Fibroblast of pulmonary artery (primary cell): Measurements from ENCODE around the gene OR5D16.
"Not testable (repeated sequence)": the region's sequence is repeated elsewhere in the genome, so short reads cannot be mapped to it uniquely, and the experiment has no call there.

Experiments
- DNase-seq: peaks from one replicate; pipeline ENCODE4 v3.0.0-alpha.2; 2010; ENCODE audit warnings: low read depth
- H3K4me3 ChIP-seq: replicated peaks from 2 replicates; pipeline ENCODE4 v1.5.1; 2011; ENCODE audit warnings: low read depth, mild to moderate bottlenecking, control low read depth, low read length, moderate library complexity
- TF ChIP-seq, protein P1 (sequence below): IDR thresholded peaks from 2 replicates; pipeline ENCODE4 v1.5.1; 2011; ENCODE audit warnings: mild to moderate bottlenecking, control low read depth, low read length, inconsistent platforms; ENCODE audit errors: missing control alignments

OR5D16 gene

DNA sequence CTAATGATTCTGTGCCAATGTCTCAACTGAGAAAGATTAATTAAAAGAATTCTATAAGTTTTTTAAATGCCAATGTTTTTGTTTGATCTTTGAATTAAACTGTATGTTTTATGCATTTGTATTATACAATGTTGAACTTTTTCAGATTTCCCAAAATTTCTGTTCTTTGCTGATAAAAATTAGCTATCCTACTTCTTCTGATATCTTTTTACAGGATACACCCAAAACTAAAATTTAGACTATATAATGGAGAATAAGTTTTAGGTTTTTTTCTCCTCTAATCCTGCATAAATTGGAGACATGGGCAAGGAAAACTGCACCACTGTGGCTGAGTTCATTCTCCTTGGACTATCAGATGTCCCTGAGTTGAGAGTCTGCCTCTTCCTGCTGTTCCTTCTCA is 11.6 kb upstream of the OR5D16 start, which contains the start of gene OR5L2:
OR5L2 (plus strand) TSS at position 301 of the 400 bp plus-strand sequence; CDS start at position 301, 0 bp downstream.
- no peak for DNase-seq
- H3K4me3 ChIP-seq: no peak within 1 kb of the TSS
- TF ChIP-seq, protein P1, sequence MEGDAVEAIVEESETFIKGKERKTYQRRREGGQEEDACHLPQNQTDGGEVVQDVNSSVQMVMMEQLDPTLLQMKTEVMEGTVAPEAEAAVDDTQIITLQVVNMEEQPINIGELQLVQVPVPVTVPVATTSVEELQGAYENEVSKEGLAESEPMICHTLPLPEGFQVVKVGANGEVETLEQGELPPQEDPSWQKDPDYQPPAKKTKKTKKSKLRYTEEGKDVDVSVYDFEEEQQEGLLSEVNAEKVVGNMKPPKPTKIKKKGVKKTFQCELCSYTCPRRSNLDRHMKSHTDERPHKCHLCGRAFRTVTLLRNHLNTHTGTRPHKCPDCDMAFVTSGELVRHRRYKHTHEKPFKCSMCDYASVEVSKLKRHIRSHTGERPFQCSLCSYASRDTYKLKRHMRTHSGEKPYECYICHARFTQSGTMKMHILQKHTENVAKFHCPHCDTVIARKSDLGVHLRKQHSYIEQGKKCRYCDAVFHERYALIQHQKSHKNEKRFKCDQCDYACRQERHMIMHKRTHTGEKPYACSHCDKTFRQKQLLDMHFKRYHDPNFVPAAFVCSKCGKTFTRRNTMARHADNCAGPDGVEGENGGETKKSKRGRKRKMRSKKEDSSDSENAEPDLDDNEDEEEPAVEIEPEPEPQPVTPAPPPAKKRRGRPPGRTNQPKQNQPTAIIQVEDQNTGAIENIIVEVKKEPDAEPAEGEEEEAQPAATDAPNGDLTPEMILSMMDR: no peak

DNA sequence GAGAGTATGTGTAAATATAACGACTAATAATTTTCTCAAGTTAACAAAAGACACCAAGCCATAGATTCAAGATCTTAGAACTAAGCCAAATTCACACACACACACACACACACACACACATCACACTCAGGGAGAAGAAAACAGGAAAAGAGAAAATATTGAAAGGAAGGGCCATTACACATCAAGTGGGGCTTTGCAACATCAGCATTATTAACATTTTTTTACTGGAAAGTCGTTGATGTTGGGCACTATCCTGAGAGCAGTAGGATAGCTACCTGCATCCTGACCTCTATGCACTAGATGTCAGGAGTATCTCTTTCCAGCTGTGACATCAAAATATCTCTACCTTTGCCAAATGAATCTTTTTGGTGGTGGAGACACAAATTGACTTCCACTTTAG is 8.9 kb downstream of the OR5D16 start:
- no peak for DNase-seq
- TF ChIP-seq, protein P1: no peak
- no peak overlapping the region for H3K4me3 ChIP-seq

DNA sequence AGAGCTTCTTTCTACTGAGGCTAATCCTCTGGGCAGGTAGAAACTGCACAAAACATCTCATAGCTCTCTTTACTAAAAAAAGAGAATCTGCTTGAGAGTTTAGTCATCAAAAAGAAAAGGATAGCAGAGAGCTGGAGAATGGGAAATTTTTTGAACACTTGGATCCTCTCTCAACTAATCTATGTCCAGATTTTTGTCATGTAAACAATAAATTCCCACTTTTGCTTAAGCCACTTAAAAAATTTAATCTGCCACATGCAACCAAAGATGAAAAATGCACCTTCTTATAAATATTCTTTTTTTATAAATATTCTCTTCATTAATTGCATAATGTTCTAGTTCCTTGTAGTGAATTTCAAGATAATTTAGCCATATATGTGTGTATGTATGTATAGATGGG is 10.5 kb downstream of the OR5D16 start:
- TF ChIP-seq, protein P1: no peak

DNA sequence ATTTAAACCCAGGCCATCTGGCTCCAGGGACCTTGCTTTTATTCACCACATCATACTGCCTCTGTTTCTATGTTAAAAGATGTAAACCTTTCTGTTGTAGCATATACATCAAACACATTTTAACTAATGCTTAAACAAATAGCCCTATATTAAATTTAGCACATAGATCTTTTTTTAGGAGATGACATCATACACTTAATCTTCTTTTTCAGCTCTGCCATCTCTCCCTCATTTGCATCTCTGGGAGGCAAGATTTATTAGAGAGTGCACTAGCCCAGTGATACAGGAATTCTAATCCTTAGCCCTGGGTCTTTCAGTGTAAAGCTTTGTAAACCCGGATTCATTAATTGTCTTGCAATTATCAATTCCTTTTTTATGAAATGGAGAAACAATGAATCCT is 13.6 kb downstream of the OR5D16 start:
- no peak for DNase-seq
- H3K4me3 ChIP-seq: no peak overlapping the region
- TF ChIP-seq, protein P1: no peak

More for the DNA sequence above, 10.5 kb downstream of the OR5D16 start:
- no peak for DNase-seq
- H3K4me3 ChIP-seq: no peak overlapping the region

DNA sequence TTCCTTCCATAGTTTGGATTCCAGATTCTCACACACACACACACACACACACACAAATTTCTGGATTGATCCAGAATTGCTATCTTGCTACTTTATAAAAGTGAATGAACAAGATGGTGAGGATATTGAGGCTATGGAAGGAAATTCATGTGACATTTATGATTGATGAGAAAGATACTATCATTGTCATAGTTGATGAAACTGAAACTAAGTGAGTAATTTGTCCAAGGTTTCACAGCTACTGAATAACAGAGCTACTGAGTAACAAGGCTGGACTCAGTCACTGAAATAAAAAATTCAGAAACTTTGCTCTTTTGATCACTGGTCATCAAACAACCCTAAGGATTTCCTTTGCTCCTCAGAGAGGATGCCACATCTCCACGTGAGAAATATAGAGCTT is 16.2 kb downstream of the OR5D16 start:
- no peak overlapping the region for H3K4me3 ChIP-seq
- no peak for DNase-seq
- TF ChIP-seq, protein P1: no peak

DNA sequence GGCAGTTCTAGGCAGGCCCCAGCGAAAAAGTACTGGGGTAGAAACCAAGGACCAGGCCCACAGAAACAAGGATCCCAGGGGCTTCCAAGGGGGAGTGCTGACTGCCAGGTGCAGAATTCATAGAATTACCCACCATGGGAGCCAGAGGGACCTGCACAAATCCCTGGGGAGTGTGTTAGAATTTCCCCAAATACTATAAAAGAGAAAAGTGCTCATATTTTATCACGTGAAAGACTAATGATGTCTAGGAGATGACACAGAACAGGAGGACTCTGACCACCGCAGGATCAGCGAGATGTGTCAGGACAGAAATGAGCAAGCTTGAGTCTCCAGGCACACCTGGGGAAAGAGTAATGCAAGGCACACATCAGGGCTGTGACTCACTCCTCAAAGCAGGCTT is 28.8 kb downstream of the OR5D16 start:
- H3K4me3 ChIP-seq, DNase-seq: not testable (repeated sequence)

DNA sequence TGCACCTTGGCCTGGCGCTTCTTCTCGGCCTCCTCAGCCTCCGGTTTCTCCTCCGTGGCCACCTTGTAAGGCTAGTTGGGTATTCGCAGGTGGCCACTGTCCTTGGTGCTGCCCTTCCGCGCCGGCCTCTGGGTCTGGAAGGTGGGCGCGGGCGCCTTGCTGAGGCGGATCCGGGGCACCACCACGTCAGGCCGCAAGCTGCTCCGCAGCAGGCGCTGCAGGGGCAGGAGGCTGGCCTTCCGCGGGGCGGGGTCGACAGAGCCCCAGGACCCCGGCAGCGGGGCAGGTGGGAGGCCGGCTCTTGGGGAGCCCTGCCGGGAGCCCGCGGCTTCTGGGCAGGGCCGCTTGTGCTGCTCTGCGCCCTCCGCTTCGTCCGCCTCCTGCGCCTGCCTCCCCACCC is 34.2 kb downstream of the OR5D16 start:
- not testable (repeated sequence) for H3K4me3 ChIP-seq, DNase-seq

DNA sequence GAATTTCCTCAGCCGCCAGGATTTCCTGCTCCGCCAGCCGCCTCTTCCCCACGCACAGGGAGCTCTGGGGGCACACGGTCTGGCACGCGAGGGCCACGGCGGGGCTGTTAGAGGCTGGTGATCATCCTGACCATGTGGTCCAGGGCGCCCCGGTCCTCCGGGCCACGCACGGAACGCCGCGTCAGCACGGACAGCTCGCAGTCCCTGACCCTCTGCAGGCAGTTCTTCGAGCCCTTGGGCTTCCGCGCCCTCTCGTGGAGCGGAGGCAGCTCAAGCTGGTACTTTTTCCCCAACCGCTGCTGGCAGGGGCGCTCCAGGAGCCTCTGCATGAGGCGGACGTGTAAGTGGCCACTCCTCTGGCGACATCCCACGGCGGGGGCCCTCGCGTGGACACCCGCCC is 34.6 kb downstream of the OR5D16 start:
- not testable (repeated sequence) for H3K4me3 ChIP-seq, DNase-seq

DNA sequence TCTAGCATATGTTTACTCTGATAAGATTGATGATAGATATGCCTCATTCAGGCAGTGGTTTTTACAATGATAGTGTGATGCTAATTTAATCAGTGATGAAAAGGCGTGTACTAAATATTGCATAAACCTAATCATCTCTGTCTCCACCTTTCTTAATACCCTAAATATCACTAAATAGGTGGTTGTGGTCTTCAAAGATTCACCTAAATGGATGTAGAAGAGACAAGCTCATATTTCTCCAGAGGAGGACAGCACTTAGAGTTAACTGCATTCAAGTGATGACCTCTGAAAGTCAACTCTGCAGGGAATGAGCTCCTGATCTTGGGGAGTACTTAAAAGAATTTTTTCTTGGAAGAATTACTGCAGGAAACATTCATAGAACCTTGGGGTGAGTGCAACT is 44.4 kb downstream of the OR5D16 start, which contains the start of gene TRIM51:
TRIM51 (plus strand) TSS at position 301 of the 400 bp plus-strand sequence. CDS start 2,132 bp downstream, outside the sequence.
- DNase-seq, H3K4me3 ChIP-seq: not testable (repeated sequence)

DNA sequence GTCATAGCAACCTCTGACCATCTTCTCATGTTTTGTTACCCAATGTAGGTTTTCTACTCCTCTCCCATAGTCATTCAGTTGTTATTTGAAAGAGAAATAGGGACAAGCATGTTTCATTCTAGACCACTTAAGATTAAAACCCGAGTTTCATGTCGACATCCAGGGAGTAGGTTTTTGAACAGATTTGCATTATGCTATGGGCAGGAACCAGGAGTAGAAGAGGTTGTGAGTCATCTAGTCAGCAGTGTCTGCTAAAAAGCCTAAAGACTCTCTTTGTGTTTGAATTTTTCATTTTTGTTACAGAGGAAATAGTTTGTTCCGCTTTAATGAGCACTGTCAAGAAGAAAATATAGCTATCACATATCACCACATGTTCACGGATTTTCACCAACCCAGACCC is 46.4 kb downstream of the OR5D16 start:
- not testable (repeated sequence) for DNase-seq, H3K4me3 ChIP-seq

DNA sequence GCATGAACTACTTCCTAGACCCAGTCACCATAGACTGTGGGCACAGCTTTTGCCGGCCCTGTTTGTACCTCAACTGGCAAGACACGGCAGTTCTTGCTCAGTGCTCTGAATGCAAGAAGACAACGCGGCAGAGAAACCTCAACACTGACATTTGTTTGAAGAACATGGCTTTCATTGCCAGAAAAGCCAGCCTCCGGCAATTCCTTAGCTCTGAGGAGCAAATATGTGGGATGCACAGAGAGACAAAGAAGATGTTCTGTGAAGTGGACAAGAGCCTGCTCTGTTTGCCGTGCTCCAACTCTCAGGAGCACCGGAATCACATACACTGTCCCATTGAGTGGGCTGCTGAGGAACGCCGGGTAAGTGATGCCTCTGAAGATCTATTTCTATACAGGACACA is 46.9 kb downstream of the OR5D16 start:
- not testable (repeated sequence) for H3K4me3 ChIP-seq, DNase-seq
